Epidermal melanocyte (primary cell): ENCODE measurements around the gene SSBP3.
"Not testable (repeated sequence)": the region's sequence is repeated elsewhere in the genome, so short reads cannot be mapped to it uniquely, and the experiment has no call there.

Source experiments
- DNase-seq: peaks from one replicate; pipeline ENCODE4 v3.0.0; 2011; ENCODE audit warnings: low spot score; ENCODE audit not compliant: insufficient read length

The SSBP3 gene

DNA sequence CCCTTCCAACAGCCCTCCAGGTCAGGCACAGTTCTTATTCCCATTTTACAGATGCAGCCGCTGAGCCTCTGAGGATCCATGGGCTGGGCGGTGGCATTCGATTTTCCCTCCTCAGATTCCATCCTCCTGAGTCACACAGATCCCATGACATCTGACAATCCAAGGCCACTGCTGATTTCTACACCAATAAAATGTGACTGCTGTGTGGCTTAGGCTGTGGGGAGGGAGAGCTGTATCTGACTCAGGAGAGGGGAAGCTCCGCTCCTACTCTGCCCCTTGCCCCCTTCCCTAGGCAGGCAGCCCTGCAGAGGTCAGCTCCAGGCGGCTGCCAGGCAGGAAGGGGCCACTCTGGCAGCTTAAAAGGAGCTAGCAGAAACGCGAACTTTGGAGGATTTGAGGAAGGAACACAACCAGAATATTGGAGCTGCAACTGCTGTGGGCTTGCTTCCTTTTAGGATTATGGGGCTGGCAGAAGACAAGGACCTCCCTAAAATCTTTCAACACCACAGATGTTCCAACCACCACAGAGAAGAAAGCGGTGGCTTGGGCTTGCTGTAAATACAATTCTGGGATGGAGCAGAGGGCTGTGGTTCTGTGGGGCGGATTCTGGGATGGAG lies 156.3 kb downstream of the SSBP3 start:
- DNase-seq, result peak; percentile 43

DNA sequence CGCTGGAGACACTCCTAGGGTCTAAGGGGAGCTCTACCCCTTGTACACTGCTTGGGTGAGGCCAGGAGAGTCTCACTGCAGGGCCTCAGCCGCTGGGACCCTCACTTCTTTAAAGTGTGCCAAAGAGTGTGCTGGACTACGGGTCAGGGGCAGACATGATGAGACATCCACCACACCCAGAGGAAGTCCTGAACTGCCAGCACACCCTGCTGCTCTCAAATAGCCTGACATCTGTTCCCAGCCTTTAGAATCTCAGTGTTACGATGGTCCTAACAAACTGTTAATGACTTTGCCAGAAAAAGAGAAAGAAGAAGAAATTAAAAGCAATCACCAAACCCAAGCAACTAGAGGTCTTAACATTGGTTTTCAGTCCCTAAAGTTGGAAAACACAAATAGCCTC lies 157.2 kb downstream of the SSBP3 start:
- DNase-seq, result no peak

DNA sequence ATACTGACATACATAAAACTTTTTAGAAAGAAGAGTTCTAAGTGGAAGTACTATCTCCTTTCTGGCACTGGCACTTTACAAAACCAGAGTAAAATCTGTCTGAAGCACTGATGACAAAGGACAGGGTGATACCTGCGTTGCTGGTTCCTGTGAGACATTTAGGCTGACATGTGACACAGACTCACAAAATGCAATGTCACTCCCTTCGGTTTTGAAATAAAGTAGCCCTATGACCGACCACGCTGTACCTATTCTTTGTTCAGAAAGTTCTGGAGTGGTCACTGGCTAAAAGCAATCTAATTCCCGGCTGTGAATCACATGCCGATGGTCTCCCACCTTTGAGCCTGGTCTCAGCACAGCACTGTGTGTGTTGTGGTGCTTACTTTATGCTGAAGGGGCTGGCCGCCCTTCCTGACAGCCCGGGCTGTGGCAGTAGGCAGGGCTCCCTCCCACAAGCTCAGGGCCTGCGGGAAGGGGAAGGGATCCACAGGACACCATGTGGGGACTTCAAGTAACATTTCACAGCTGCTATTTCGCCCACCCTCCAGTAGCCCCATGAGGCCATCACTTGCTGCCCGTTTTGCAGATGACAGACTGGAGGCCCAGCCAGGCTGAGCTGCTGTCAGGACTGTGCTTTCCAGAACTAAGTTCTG lies 158.2 kb downstream of the SSBP3 start:
- no peak for DNase-seq

DNA sequence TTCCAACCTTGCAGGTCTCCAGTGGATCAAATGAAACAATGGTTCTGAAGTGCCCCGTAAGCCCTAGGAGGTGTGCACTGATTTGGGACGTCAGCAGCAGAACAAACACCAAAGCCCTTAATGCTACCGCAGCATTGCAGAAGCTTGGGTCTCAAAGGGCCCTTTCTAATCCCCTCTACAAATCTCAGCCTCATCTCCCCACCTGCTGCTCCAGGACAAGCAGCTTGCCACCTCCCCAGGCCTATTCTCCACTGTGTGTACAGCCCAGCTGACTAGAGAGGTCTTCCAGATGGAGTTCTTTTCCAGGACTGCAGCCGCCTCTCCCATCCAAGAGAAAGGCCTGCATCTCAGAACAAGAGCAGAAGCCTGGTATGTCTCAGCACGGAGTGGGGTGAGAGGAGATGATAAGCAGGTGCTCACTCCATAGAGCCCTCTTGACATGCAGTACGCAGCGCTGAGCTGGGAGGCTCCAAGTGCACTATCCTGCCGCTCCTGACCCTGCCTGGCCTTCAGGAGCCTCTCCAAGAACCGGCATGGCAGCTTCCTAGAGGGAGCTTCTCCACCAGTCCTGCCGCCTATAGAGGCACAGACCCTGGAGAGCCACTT lies 160.0 kb downstream of the SSBP3 start:
- no peak for DNase-seq

DNA sequence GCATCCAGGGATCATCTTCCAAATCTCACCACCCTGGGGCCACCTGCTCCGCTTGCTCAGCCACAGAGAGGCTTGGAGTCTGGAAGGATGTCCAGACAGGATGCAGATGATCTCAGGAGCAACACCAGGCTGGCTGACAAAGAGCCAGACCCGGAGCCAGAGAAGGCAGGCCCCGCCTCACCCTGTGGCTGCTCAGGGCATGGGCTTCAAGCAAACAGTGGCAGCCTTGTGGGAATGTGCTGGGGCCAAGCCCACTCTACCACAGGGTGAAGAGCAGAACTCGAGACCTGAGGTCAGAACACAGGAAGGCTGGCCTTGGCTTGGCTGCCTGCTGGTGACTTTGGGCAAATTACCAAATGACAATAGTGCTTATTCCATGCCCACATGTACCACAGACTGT lies 160.7 kb downstream of the SSBP3 start:
- DNase-seq, result no peak

DNA sequence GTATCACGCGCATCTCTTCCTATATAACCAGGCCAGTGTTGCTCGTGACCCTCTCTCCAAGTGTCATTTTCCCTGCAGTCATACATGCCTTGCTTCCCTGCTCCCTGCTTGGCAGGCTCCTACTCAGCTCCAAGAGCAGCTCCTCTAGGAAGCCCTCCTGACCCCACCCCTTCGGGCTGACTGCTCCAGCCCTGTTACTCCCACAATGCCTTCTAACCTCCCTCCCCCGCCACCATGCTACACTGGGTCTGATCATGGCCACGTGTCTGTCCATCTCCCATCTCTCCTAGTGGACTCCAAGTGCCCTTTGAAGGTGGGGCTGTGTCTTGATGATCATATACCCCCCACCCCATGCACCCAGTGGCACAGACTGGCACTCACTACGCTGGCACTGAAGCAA lies 161.5 kb downstream of the SSBP3 start:
- DNase-seq, result no peak

DNA sequence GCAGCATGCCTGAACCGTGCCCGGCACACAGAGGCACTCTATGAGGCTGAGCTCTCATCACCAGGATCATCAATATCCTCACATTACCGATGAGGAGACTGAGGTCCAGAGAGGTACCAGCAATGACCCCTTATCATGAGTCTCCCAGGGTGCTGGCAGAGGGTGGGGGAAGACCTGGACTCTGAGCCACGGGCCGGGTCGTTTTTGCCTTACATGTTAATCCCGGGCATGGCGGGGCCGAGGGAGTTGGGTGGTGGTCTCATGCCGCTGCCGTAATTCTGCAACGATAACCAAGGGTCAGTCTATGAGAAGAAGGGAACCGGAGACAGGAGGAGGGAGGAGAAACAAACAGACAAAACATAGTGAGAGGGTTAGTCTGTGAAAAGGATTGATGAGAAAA lies 163.2 kb downstream of the SSBP3 start:
- DNase-seq, result no peak

DNA sequence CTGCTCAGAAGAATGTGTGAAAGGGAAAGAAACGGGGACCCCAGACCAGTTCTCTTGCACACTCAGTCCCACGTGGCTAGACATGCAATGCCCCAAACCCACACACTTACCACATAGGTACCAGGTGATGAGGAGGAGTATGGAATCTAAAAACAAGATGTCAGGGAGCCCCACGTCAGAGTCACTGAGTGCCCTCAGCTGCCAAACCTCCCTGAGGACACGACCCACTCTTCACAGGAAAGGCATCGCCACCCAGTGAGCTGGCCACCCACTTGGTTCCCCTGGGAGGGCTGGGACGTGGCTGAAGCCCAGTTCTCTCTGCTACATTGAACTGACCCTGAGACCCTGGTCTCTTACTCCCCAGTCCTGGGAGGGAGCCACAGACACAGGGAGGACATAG lies 164.8 kb downstream of the SSBP3 start:
- DNase-seq, result no peak

DNA sequence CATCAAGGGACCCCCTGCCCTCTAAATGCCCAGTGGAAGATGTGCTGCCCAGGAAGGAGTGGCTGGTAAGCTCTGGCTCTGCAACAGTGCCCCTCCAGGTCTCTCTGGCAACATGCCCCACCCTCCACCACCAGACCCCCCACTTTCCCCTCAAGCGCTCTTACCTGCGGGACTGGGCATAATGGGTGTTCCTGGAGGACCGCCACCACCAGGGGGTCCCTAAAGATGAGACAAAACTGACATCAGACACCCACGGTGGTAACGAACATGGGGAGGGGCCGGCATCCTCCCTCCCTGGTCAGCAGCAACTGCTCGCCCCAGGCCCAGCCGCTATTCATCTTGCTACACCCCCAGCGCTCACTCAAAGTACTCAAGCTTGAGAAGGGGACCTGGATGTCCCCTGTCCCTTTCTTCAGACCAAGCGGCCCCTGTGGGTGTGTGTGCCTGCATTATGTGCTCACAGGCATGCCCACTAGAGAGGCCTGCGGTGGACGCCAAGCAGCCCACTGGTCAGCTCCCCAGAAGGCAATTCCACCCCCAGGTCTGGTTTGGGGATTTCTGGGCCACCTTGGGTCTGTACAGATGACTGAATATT lies 165.4 kb downstream of the SSBP3 start:
- no peak for DNase-seq

DNA sequence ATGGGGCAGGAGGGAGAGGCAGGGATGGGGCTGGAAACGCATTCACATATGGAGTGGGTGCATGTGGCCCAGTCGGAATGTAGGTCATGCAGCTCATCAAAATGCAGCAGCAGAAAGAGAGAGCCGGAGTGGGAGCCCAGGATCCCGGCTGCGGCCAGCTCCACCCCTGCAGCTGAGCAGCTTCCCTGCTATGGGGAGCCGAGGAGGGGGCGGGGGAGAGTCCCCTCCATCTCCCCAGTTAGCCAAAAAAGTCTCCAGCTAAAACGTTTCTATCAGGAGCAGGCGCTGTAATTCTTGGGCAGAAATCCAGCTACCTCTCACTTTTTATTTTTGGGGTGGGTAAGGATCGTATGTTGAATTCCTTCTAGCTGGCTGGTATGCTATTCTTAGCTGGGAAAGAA lies 166.6 kb downstream of the SSBP3 start:
- DNase-seq, result no peak

DNA sequence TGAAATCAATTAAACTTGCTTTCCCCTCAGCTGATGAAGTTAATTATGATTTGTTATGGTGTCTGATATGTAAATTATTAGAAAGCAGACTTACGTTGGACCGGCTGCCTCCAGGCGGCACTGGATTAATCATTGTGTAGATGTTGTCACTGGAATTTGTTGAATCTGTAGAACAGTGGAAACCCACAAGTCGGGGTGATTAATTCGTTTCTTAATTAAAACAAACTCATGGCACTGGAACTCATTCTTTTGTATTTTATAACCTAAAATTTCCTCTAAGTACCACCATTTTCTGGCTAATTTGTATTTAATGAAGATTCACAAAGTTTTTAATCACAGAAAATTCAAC lies 167.2 kb downstream of the SSBP3 start:
- DNase-seq, result no peak

DNA sequence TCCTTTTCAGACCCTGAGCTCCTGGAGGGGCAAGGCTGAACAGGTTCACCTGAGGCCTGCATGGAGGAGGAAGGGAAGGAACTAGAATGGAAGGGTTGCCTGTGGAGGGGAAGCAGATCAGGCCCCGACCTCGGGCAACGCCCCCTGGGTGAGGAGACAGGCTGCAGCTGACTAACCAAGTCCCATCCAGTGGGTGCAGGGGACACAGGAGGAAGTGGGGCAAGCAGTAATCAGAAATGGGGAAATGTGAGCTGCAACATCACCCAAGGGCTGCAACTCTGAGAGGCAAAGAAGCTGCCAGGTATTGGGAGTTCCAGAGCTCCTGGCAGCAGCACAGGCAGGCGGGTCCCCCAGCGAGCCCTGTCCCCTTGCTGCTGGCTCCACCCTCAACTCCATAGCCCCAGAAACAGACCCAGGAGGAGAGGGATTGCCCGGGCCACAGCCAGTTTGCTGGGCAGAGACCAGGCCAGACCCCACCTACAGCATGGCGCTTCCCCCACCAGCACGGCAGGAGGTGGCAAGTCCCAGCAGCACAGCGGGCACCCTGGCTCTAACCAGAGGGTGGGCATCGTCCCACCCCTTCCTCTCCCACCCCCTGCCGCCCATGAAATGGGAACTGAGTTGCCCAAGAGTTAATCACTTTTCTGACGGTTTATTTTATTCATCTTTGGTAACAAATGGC lies 167.7 kb downstream of the SSBP3 start:
- no peak for DNase-seq

DNA sequence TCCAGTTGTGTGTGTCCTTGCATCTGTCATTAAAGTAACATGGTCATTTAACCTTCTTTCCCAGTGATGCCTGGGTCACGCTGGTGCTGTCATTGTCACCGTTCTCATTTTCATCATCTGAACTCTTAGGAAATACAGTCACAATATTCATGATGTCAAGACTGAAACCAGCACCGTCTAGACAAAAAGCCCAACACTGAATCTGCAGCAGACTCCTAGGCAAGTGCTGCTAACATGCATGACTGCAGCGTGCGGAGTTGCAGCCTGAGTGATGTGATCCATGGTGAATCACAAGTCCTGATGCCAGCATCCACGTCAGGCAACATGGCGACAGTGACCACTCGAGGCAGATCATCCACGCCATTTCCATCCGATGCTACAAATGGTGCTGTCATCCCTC lies 168.6 kb downstream of the SSBP3 start:
- no peak for DNase-seq

DNA sequence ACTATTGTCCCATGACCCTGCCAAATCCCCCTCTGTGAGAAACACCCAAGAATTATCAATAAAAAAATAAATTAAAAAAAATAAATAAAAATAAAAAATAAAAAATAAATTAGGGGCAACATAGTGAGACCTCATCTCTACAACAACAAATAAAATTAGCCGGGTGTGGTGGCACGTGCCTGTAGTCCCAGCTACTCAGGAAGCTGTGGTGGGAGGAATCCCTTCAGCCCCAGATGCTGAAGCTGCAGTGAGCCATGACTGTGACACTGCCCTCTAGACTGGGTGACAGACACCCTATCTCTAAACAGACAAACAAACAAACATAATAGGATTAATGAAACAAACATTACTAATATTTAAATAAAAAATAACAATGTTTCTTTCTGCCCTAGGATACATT lies 171.9 kb downstream of the SSBP3 start:
- no peak for DNase-seq

DNA sequence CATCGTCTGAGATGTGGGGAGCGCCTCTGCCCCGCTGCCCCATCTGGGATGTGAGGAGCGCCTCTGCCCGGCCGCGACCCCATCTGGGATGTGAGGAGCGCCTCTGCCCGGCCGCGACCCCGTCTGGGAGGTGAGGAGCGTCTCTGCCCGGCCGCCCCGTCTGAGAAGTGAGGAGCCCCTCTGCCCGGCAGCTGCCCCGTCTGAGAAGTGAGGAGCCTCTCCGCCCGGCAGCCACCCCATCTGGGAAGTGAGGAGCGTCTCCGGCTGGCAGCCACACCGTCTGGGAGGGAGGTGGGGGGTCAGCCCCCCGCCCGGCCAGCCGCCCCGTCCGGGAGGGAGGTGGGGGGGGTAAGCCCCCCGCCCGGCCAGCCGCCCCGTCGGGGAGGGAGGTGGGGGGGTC lies 173.0 kb downstream of the SSBP3 start:
- not testable (repeated sequence) for DNase-seq

DNA sequence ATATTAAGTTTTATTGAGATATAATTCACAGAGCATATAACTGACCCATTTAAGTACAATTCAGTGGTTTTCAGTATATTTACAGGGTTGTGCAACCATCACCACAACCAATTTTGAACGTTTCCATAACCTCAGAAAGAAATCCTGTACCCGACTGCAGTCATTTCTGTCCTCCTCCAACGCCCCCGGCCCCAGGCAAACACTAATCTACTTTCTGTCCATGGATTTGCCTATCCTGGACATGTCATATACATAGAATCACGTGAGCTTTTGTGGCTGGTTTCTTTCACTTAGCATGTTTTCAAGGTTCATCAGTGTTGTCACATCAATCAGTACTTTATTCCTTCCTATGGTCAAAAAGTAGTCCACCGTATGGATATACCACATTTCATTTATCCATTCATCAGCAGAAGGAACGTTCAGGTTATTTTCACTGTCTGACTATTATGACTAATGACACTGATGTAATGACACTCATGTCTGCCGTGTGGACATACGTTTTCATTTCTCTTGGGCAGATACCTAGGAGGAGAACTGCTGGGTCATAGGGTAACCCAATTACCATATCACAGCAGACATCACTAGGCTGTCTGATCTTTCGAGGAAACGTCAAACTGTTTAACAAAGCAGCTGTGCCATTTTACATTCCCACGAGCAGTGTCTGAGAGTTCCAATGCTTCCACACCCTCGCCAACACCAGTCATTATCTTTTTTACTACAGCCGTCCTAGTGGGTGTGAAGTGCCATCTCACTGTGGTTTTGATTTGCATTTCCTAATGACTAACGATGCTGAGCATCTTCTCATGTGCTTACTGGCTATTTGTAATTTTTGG lies 175.5 kb downstream of the SSBP3 start:
- no peak for DNase-seq

DNA sequence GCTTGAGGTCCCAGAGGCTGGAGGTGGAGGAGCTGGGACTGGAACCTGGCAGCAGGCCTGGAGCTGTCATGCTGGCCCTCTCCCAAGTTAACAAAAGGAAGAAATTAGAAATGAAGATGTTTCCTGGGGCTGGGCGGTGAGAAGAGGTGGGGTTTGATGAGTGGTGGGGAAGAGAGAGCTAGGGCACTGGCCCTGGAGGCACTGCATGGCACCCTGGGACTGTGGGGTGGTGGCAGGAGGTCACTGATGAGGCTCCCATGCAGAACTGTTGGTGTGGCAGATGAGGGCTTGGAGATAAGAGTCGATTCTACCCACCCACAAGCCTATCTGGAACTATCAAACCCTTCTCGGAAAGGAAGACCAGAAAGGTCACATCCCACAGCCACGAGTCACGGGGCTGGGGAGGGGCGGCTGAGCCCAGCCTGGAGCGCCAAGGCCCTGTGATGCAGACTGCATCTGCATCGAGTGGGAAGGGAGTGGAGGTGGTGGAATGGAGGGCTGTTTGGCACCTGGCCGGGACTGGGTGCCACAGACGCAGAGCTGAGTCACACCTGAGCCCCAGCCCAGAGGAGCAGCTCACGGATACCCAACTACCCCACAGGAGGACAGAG lies 176.8 kb downstream of the SSBP3 start:
- no peak for DNase-seq

DNA sequence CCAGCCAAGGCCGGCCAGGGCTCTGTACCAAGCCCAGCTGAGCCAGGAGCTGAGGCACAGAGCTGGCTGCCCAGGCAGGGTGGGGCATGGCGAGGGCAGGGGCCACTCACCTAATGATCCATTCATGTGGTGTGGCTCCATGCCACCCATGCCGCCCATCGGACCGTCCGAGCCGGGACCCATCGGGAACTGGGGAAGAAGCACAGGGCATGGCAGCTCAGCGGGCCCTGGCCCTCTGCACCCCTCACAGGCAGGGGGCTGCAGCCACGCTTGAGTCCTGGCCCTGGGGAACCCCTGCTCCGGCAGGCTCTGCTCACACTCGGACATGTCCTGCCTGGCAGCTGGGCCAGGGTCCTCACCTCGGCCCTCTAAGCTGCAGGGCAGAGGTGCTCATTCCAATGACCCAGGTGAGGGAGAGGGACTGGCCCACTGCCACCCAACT lies 177.5 kb downstream of the SSBP3 start:
- DNase-seq, result no peak

DNA sequence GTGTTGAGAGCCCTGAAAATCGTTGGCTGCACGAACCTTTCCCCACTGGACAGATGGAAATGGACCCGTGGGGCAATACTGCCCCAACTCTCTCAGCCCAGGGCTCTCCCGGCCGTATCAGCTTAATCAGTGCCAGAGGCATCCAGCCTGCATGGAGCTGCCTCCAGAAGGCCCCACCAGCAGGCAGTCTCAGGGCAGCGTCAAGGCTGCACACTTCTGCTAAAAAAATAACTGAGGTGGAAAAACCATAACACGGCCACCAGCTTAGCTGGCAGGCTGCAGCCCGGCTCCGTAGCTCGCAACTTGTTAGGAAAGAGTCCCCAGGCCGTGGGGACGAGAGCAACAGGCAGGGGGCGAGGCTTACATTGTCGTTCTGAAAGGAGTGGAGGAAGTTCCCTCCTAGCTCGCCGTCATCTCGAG lies 178.3 kb downstream of the SSBP3 start:
- DNase-seq, result no peak

DNA sequence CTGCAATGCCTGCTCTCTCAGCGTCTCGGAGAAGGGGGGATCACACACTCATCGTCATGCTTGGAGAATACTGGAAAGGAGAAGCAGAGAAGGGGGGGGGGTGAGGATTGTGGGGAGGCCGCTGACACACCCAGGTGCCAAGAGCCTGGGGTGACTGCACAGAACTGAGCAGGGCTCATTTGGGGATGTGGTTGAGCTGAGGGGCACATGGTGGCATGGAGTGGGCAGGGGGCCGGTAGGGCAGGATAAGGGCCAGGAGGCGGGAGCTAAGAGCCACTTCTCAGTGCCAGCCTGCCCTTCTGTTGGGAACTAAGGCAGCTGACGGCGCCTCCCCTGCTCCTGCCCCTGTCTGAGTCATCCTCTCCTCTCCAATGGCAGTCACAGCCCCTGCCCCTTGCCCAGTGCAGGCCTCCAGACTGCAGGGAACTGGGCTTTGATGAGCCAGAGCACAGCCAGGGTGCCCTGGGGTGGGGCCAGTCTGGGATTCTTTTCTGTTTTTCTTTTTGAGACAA lies 179.0 kb downstream of the SSBP3 start:
- no peak for DNase-seq
